Stimulated activated CD8-positive, alpha-beta memory T cell treated with anti-CD3 and anti-CD28 coated beads, Interleukin-12 subunit alpha, Interleukin-12 subunit beta, amount 100 ng/mL, for 24 hours (primary cell): Measurements from ENCODE around the gene LGALS1.
"Not testable (repeated sequence)": the region's sequence is repeated elsewhere in the genome, so short reads cannot be mapped to it uniquely, and the experiment has no call there.

Source experiments
- DNase-seq: peaks from one replicate; pipeline ENCODE4 v3.0.0-alpha.2; 2020; ENCODE audit errors: extremely low read depth

The LGALS1 gene

DNA sequence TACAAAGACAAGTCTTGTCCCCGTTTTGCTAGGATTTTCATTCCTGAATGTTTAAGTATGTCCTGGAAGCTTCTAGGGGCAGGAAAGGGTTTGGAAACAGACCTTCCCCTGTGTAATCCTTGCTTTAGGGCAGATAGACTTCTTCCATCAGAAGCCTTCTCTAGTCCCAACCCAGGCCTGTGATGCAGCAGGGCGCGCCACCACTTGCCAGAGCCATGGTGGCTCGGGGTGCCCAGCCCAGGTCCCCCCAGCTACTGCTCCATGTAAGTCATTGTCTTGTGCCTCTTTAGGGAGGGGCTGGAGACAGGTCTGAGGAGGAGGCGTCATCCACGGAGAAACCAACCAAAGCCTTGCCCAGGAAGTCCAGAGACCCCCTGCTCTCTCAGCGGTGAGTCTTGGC, 15.0 kb downstream of the LGALS1 start:
- no peak for DNase-seq

DNA sequence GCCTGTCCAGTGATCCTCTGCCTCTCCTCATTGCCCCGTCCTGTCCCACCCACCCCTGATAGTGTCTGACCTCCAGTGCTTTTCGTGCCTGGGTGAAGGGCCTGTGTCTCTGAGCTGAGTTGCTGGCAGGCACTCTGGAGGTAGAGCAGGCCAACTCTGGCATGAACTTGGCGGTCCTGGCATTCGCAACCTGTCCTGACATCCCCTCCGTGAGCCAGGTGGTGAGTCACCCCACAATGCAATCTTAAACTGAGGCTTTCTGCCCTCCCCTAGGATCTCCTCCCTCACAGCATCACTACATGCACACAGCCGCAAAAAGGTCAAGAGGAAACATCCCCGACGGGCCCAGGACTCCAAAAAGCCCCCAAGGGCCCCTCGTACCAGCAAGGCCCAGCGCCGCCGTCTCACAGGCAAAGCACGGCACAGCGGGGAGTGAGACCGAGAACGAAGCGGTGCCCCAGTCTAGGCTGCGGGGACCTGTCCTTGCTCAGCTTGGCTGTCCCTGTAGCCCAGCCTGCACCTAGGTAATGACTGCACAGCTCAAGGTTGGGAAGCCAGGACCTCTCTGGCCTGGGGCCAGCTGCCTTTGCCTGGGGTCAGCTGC, 15.6 kb downstream of the LGALS1 start:
- DNase-seq, result no peak

DNA sequence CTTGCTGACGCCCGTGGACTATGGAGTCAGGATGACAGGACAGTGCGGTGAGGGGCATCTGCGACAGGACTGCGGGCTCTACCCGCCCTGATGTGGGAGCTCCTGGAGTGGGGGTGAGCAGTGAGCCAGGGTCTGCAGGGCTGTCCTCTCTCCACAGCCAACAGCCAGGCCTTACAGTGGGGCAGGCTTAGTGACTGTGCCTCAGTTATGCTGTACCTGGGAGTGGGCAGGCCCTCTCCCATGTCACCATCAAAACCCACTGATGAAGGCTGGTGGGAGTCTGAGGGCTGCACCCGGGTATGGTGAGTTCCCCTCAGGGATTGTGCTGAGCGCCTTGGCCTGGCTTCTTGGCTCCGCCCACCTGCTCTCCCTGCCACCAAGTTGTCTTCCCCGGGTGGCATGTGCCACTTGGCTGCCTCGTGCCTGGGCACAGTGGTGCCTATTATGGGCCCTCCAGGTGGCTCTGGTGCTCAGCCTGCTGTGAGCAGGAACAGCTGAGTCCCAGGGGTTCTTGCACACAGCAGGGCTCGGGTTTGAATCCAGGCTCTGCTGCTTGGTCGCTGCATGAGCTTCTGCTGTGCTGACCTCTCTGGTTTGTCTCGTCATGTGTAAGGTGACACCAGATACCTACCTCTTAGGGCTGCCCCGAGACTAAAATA, 17.3 kb downstream of the LGALS1 start:
- DNase-seq, result no peak

DNA sequence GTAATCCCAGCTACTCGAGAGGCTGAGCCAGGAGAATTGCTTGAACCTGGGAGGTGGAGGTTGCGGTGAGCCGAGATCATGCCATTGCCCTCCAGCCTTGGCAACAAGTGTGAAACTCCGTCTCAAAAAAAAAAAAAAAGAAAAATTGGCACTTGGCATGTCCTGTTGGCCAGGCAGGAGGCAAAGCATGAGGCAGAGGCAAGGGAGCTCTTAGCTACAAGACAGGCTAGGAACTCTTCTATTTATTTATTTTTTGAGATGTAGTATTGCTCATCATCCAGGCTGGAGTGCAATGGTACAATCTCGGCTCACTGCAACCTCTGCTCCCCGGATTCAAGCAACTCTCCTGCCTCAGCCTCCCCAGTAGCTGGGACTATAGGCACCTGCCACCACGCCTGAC, 18.7 kb downstream of the LGALS1 start:
- DNase-seq, result not testable (repeated sequence)

DNA sequence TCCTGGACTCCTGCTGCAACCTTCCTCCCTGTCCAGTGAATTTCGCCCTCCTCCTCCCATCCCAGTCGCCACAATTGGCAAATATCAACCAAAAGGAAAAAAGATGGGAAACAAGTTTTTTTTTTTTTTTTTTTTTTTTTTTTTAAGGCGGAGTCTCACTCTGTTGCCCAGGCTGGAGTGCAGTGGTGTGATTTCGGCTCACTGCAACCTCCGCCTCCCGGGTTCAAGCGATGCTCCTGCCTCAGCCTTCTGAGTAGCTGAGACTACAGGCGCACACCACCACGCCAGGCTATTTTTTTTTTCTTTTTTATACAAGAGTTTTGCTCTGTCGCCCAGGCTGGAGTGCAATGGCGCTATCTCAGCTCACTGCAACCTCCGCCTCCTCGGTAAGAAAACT, 20.8 kb downstream of the LGALS1 start:
- not testable (repeated sequence) for DNase-seq

DNA sequence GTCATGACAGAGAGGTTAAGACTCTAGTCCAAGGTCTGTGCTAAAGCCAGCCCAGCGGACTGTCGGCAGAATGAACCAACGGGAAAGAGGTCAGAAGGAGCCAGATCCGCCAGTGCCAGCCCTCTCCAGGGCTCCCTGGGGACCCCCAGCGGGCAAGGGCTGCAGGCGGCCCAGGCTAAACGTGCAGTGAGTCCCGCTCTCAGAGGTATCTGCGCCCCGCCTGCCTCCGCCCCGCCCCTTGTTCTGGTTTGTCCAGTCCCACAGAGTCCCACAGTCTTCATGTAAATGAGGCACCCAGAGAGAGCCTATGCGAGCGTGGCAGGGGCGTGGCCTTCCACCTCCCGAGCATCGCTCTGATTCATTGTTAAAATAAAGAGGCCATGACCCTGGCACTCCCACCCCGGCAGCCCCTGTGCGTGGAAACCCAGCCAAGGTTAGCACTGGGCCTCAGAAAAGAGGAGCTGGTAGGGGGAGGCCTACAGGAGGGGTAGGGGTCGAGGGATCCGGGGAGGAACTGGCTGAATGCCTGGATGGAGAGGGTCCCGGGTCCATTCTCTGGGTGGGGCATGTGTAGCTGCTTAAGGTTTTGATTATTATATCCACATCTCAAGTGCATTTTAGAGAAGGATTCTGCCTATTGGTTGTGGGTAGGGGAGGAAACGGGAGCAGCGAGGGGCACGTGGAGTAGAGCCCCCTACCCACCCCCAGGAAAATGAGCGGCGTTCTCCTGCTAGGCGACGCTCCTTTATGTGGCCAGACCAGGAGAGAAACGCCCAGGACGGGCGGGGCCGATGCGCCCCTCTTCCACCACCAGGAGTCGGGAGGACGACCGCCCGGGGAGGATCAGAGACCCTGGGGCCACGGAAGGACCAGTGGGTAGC, 21.5 kb downstream of the LGALS1 start, which contains the start of gene TRIOBP:
TSS of gene TRIOBP (plus strand) at position 392 of the 881 bp plus-strand sequence. CDS start 4,318 bp downstream, outside the sequence.
- peak; percentile 73 for DNase-seq

DNA sequence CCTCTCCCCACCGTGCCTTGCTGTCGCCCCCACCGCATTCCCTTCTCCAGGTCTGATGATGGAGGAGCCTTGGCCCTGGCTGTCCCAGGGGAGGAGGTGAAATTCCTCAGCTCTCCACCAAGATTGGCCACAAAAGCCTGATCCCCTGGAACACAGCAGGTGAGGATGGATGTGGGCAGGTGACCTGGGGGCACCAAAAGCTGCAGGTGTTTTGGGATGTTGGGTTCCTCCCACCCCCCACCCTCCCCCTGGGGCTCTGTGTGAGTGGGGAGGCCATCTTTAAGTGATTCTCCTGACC, 22.1 kb downstream of the LGALS1 start:
- no peak for DNase-seq

DNA sequence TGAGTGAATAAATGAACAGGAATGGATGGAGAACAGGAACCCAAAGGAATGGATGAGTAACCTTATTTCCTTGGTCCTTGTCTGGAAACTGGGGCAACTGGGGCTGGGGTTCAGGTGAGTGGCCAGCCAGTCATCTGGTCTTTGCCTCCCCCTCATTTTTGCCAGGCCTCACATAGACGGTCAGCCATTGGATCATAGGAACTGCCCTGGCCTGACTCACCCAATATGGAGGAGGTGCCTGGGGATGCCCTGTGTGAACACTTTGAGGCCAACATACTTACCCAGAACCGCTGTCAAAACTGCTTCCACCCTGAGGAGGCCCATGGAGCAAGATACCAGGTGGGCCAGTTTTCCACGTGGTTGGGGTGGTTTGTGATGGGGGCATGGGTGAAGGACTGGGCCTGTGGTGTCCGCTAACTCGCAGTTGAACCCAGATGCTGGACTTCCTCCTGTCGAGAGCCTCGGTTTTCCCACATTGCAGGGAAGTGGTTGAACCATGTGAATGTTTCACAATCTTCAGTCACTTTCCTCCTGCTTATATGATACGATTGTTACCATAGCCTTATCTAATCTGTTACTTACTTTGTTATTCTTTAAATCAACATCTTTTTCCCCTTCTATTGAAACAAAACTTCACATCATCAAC, 25.8 kb downstream of the LGALS1 start:
- no peak for DNase-seq

DNA sequence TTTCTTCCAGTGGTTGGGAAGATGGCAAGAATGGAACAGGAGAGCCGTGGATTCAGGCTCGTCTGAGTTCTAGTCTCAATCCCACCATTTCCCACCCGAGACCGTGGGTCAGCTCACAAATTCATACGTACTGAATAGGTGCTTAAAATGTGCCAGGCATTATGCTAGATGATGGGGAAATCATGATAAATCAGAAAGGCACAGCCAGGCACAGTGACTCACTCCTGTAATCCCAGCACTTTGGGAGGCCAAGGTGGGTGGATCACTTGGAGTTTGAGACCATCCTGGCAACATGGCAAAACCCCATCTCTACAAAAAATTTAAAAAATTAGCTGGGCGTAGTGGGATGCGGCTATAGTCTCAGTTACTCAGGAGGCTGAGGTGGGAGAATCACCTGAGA, 28.5 kb downstream of the LGALS1 start:
- DNase-seq, result no peak

DNA sequence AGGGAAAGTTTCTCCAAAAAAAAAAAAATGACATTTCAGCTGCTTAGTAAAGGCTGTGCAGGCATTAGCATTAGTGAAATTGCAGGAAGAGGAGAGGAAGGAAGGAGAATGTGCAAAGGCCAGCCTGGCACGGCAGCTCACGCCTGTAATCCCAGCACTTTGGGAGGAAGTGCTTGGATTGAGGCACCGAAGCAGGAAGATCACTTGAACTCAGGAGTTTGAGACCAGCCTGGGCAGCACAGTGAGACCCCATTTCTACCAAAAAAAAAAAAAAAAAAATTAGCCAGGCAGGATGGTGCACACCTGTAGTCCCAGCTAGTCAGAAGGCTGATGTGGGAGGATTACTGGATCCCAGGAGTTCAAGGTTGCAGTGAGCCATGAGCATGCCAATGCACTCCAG, 29.2 kb downstream of the LGALS1 start:
- DNase-seq, result no peak

DNA sequence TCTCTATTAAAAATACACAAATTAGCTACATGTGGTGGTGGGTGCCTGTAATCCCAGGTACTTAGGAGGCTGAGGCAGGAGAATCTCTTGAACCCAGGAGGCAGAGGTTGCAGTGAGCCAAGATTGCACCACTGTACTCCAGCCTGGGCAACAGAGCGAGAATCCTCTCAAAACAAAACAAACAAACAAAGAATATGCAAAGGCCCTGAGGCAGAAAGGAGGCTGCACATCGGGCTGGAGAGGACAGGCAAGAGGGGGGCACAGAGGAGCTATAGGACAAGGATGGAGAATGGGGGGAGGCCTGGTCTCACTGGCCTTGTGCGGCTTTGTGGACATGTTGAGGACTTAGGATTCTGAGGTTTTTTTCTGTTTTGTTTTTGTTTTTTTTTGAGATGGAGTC, 29.8 kb downstream of the LGALS1 start:
- no peak for DNase-seq

DNA sequence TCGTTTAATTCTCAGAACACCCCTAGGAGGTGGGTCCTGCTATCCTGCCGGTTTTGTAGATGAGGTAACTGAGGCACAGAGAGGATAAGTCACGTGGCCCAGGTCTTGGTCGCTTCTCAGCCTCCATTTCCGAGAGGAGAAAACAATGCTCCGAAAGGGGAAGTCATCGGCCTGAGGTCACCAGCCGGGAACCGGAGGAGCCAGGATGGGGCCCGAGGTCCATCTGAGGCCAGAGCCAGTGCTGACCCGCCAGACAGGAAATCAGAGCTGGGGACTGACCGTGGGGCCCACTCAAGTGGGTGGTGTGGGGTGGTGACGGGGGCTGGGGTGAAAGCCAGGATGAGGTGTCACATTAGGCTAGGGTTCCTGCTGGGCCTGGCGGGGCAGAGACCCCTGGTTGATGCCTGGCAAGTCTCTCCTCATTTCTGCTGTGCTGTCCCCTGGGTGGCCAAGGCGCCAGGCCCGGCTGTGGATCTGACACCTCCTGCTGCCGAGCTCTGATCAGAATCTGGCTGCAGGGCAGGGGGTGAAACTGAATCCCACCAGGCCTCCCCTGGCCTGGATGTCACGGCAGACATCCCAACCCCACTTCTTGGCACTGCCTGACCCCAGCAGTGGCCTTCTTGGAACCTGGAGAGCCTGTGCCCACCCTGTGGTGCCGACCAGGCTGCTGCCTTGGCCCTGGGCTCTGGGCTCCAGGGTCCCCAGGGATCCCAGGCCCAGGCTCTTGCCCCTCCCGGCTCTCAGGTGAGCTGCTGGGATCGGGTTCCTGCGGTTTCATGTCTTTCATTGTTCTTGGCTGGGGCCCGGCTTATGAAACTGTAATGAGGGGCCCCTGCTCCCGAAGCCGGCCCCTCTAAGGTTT, 33.4 kb downstream of the LGALS1 start:
- DNase-seq, result no peak

DNA sequence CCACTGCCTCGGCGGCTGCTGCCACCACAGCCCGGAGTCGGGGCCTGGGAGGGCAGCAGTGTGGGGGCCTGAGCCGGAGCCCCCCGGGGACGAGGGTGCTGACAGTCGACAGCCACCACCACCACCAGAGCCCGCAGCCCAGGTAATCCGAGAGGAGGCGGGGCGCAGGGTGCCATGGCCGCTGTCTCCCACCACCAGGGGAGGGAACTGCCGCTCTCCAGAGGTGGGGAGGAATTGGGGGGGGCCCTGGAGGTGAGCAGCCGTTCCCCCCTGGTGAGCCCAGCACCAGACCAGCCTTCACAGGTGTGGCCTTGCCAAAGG, 34.0 kb downstream of the LGALS1 start:
- DNase-seq, result no peak

DNA sequence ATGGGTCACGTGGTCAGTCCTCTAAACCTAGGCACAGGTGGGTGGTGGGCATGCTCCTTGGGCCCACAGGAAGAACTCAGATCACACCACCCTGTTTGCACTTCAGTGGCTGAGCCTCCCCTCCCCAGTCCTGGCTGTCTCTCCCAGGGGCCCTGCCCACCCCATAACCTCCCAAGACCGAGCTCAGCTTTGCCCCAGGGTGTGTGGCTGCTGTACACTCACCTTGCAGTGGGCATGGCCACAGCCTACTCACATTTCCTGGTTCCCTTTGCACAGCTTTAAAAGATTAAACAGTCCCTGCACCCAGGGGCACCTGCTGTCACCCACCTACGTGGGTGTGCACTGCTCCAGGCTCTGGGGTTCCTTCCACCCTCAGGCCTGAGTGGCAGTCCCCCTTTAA, 35.2 kb downstream of the LGALS1 start:
- DNase-seq, result no peak

DNA sequence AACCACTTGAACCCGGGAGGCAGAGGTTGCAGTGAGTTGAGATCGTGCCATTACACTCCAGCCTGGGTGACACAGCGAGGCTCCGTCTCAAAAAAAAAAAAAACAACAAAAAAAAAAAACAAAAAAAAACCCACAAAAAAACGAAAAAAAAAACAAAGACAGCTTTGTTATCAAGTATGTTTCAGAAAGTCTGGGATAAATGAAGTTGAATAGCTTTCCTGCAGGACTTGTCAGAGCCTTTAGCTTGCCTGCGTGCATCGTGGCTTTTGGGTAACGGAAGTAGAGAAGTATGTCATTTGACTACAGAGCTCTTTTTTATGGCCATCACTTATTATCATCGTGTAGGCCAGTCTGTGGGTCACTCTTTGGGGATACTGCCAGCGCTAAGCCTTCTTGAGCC, 36.1 kb downstream of the LGALS1 start:
- DNase-seq, result no peak

DNA sequence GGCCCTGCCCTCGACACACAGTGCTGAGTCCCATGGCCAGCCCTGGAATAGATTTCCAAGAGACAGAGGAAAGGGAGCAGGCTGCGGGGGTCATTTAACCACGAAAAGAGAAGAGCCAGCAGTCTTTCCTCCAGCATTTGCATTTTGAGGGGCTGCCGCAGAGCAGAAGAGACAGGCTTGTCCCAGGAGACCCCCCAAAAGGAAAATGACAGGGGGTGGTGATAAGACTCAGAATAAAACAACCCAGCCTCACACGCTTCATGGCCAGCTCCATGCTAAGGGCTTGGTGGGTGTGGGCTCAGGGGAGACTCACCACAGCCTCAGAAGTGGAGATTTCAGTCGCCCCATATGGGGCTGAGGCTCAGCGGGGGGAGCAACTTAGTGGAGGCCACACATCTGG, 38.3 kb downstream of the LGALS1 start:
- DNase-seq, result no peak

DNA sequence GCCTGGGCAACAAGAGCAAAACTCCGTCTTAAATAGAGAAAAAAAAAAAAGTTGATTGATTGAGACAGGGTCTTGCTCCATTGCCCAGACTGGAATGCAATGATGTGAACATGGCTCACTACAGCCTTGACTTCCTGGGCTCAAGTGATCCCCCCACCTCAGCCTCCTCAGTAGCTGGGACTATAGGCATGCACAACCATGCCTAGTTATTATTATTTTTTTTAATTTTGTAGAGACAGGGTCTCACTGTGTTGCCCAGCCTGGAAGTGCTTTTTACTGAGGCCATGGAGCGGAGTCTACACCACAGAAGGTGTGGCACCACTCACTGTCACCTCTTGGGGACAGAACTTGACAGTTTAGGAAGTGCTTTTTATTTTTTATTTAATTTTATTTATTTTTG, 39.2 kb downstream of the LGALS1 start:
- no peak for DNase-seq

DNA sequence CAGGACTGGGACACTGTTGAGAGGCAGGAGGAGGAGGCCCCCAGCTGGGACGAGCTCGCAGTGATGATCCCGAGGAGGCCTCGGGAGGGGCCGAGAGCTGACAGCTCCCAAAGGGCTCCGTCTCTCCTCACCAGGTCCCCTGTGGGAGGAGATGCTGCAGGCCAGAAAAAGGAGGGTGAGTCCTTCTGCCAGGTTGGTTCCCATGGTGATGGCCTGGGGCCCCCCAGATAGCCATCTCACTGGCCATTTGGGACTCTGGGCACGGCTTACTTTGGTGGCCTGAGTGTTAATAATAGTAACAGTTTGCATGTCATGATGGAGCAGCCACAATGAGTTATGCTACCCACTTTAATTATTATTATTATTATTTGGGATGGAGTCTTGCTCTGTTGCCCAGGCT, 40.3 kb downstream of the LGALS1 start:
- no peak for DNase-seq

DNA sequence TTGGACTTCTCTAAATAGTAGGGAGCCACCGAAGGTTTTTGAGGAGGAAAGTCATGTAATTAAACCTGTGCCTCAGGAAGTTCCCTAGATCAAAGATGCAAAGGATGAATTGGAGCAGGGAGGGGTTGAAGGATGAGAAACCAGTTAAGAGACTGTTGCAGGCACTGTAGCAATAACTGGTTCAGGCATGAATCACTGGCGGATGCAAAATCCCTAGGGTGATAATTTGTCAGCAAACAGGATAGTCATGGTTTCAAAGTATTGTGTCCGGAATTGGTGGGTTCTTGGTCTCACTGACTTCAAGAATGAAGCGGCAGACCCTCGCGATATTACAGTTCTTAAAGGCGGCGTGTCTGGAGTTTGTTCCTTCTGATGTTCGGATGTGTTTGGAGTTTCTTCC, 41.3 kb downstream of the LGALS1 start:
- DNase-seq, result no peak

DNA sequence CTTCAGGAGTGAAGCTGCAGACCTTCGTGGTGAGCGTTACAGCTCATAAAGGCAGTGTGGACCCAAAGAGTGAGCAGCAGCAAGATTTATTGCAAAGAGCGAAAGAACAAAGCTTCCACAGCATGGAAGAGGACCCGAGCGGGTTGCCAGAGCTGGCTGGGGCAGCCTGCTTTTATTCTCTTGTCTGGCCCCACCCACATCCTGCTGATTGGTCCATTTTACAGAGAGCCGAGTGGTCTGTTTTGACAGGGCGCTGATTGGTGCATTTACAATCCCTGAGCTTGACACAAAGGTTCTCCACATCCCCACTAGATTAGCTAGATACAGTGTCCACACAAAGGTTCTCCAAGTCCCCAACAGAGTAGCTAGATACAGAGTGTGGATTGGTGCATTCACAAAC, 41.8 kb downstream of the LGALS1 start:
- DNase-seq, result not testable (repeated sequence)

DNA sequence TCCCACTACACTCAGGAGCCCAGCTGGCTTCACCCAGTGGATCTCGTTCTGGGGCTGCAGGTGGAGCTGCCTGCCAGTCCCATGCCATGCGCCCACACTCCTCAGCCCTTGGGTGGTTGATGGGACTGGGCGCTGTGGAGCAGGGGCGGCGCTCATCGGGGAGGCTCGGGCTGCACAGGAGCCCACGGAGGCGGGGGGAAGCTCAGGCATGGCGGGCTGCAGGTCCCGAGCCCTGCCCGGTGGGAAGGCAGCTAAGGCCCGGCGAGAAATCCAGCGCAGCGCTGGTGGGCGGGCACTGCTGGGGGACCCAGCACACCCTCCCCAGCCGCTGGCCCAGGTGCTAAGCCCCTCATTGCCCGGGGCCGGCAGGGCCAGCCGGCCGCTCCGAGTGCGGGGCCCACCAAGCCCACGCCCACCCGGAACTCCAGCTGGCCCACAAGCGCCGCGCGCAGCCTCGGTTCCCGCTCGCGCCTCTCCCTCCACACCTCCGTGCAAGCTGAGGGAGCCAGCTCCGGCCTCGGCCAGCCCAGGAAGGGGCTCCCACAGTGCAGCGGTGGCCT, 42.4 kb downstream of the LGALS1 start:
- DNase-seq, result not testable (repeated sequence)
